Activated CD4-positive, alpha-beta T cell treated with anti-CD3 and anti-CD28 coated beads, Interleukin-10, Interleukin-2, amounts not matched to agents 100 ng/mL and 50 ng/mL, durations not matched to agents 16 hours and 8 hours (primary cell): Measurements from ENCODE around the gene BPIFB3.

Experiments
- DNase-seq: peaks from one replicate; pipeline ENCODE4 v3.0.0-alpha.2; 2020

BPIFB3 gene

GRCh38 chr20:33015700-33016580 is 37.8 kb upstream of the BPIFB3 start:
- DNase-seq: no peak

DNA sequence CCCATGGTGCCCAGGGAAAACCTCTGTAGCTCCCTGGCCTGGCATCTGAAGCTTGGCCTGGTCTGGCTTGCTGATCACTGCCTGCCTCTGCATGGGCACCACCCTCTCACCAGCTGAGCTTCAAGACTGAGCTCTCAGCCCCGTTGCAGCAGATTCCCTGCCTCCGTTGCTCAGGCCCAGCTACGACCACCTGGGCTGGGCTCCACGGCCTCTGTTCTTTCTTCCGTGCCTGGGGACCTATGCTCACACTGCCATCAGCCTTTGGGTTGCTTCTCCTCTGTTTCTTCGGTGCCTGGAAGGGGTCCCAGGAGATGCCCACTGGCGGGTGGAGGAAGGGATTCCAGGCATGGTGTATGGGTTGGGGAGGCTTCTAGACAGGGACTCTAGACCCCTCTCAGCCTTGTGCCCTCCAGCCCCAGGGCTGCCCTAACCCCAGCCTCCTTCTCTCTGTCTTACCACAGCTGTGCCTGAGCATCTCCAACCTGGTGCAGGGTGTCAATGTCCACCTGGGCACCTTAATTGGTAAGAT is 37.1 kb upstream of the BPIFB3 start:
- no peak for DNase-seq

GRCh38 chr20:33017542-33017941 is 36.2 kb upstream of the BPIFB3 start:
- no peak for DNase-seq

- no peak for DNase-seq
Observed at GRCh38 chr20:33018169-33018931, 35.4 kb upstream of the BPIFB3 start.

- no peak for DNase-seq
Observed at GRCh38 chr20:33019465-33020277, 34.0 kb upstream of the BPIFB3 start.

- DNase-seq: no peak
Observed at GRCh38 chr20:33020278-33021161, 33.2 kb upstream of the BPIFB3 start.

DNA sequence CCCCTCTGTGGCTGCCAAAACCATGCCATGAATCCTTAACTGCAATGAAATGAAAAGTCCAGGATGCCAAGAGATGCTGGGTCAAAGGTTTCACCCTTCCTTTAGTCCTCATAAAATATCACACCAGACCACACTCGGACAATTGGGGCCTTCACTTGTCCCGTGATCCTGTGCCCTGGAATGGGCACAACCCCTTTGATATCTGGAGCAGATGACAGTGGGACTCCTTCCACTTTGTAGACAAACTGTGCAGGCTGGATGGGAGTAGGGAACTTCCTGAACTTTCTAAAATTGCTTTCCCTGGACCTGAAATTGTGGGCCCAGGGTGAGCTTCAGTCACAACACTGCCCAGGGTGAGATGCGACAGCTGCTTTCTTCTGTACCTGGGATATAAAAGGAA is 31.8 kb upstream of the BPIFB3 start:
- no peak for DNase-seq

DNA sequence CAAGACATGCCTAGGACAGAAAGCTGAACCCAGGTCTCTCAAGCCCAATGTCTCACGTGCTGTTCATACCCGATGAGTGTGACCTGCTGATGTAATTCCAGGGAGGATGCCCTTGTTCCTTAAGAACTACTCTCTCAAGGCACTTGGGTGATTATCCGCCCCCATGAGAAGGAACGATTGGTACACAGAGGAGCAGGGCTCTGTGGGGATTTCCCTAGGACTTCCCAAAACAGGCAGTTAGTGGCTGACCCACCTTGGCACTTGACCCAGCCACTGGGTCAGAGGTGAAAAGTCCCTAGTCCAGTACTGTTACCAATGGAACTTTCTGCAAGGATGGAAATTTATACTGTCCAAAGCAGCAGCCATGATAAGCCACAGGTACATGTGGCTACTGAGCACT is 31.4 kb upstream of the BPIFB3 start:
- DNase-seq: no peak

DNA sequence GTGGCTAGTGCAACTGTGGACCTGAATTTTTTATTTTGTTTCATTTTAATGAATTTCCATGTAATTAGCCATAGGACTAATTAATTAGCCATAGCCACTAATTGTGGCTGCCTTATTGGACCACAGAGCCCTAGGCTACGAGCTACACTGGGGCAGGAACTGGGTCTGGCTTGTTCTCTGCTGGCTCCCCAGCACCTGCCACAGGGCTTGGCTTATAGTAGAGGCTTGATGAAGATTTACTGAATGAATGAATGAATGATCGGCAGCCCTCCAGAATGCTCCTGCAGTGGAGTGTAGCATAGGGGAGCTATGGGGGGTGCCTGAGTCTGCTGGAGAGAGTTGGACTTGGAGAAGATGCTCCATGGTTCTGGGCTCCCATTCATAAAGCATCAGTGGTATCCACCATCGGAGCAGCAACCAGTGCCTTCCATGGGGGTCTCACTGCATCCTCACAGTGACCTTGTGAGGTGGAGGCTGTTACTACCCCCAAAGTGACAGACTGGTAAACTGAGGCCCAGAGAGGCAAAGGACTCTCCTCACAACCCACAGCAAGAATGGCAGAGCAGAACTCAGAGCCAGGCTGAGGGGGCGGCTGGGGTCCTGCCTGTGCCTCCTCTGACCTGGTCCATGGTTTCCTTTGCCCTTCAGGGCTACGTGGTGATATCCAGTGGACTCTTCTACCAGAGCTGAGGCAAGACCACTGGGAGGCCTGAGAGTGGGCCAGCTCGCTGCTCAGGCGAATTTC is 30.8 kb upstream of the BPIFB3 start:
- no peak for DNase-seq

- DNase-seq: no peak
Observed at GRCh38 chr20:33023439-33024242, 30.1 kb upstream of the BPIFB3 start.

- DNase-seq: no peak
Observed at GRCh38 chr20:33024243-33024560, 29.5 kb upstream of the BPIFB3 start.

- no peak for DNase-seq
Observed at GRCh38 chr20:33024609-33025317, 28.9 kb upstream of the BPIFB3 start.

DNA sequence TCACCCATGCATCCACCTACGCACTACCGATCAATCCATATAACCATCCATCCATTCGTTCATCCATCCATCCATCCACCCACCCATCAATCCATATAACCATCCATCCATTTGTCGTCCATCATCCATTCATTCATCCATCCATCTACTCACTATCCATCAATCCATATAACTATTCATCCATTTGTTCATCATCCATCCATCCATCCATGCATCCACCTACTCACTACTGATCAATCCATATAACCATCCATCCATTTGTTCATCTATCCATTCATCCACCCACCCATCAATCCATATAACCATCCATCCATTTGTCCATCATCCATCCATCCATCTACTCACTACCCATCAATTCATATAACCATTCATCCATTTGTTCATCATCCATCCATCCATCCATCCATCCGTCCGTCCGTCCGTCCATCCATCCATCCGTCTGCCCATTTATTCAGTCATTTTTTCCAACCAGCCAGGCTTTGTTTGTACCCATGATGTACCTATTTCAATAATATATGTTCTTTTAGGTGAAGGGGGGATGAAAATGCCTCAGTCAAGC is 28.3 kb upstream of the BPIFB3 start:
- no peak for DNase-seq

DNA sequence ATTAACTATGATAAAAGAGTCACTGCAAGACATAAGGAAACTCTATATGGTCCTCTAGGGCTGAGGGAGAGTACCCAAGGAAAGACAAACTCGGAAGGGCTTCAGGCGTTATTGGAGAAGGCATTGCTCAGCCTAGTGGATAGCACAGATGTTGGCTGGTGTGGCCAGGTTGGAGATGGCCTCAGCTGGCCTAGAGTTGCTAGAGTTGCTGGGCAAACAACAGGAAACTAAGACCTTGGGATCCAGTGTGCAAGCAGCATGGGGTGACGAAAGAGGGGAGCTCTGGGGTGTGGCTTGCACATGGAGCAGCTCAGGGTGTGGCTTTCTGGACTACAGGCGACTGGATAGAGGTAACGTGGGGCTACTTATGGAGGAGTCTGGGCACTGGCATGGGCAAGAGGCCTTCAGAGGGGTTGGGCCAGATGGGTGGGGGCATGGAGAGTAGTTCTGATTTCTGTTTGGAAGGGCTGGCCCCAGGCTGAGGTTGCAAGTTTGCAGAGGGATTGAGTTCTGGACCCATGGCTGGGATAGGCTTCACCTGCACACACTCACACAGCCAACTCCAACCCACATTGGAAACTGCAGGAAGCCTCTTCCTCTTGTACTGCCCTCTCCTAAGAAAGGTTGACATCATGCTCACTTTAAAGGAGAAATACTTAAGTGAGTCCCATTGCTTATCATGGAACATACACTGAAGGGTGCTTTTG is 27.5 kb upstream of the BPIFB3 start:
- DNase-seq: no peak

- DNase-seq: no peak
Observed at GRCh38 chr20:33026779-33027759, 26.6 kb upstream of the BPIFB3 start.

- no peak for DNase-seq
Observed at GRCh38 chr20:33027769-33028751, 25.6 kb upstream of the BPIFB3 start.
